Daoy (cell line): ENCODE data around the gene COL25A1. TPM values are rescaled to one million over a fixed set of nuclear protein-coding genes. Genes with fewer than 3 reads are reported as not detected.
"Not testable (repeated sequence)": the region's sequence is repeated elsewhere in the genome, so short reads cannot be mapped to it uniquely, and the experiment has no call there.

Experiments used
- DNase-seq: peaks from one replicate; pipeline ENCODE4 v3.0.0-alpha.2; 2015; ENCODE audit warnings: low read depth
- total RNA-seq: library from RNA; depleted of rRNA; stranded (reverse); fragments of >200 nt; shearing (Covaris generic); gene quantifications from 2 replicates; pipeline ENCODE4 v1.2.3, GENCODE V29; 2014

Gene COL25A1
- total RNA-seq, 1 experiment from 2014 or later: 0.74 TPM

GRCh38 chr4:109051054-109051453 is 251.4 kb downstream of the COL25A1 start:
- DNase-seq: no peak

GRCh38 chr4:109049926-109050325 is 252.5 kb downstream of the COL25A1 start:
- DNase-seq: no peak

- peak; percentile 2 for DNase-seq
Measured at GRCh38 chr4:109046471-109047201, 255.8 kb downstream of the COL25A1 start.

- no peak for DNase-seq
Measured at GRCh38 chr4:109044431-109044830, 258.0 kb downstream of the COL25A1 start.

- no peak for DNase-seq
Measured at GRCh38 chr4:109043286-109043685, 259.2 kb downstream of the COL25A1 start.

- DNase-seq: no peak
Measured at GRCh38 chr4:109041463-109042360, 260.7 kb downstream of the COL25A1 start.

GRCh38 chr4:109040441-109040840 is 262.0 kb downstream of the COL25A1 start:
- no peak for DNase-seq

- no peak for DNase-seq
Measured at GRCh38 chr4:109037026-109037425, 265.4 kb downstream of the COL25A1 start.

GRCh38 chr4:109033993-109034392 is 268.5 kb downstream of the COL25A1 start:
- no peak for DNase-seq

- DNase-seq: no peak
Measured at GRCh38 chr4:109032671-109033070, 269.8 kb downstream of the COL25A1 start.

GRCh38 chr4:109029987-109030386 is 272.5 kb downstream of the COL25A1 start:
- DNase-seq: no peak

GRCh38 chr4:109027016-109027500 is 275.4 kb downstream of the COL25A1 start:
- DNase-seq: no peak

- DNase-seq: no peak
Measured at GRCh38 chr4:109026588-109026987, 275.9 kb downstream of the COL25A1 start.

- DNase-seq: no peak
Measured at GRCh38 chr4:109025471-109026076, 276.9 kb downstream of the COL25A1 start.

- DNase-seq: no peak
Measured at GRCh38 chr4:109022961-109023360, 279.5 kb downstream of the COL25A1 start.

GRCh38 chr4:109021630-109022029 is 280.8 kb downstream of the COL25A1 start:
- DNase-seq: not testable (repeated sequence)

- DNase-seq: no peak
Measured at GRCh38 chr4:109020861-109021260, 281.6 kb downstream of the COL25A1 start.

- no peak for DNase-seq
Measured at GRCh38 chr4:109016200-109016599, 286.3 kb downstream of the COL25A1 start.

GRCh38 chr4:109015413-109015810 is 287.0 kb downstream of the COL25A1 start:
- no peak for DNase-seq

GRCh38 chr4:109014593-109015412 is 287.7 kb downstream of the COL25A1 start:
- no peak for DNase-seq

- DNase-seq: no peak
Measured at GRCh38 chr4:109012286-109012880, 290.1 kb downstream of the COL25A1 start.
